ENCODE data around the gene CDKL2.
"Not testable (repeated sequence)": the region's sequence is repeated elsewhere in the genome, so short reads cannot be mapped to it uniquely, and the experiment has no call there.

CDKL2 gene

DNA sequence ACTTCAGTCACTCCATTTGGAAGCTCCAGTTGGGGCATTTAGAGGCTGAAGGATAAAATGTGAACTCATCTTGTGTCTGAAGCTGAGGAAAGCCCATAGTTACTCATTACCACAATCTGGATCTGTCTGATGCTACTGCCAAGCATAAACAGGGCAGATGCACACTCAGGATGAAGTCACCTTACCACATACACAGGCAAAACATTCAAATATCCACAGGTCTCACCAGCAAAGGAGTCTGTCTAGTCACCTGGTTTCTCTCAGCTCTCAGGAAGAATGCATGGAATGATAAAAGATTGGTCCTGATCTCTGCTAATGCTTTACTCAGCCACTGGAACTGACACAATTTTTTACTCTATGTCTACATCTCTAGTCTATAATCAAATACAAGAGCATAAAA, 87.5 kb downstream of the CDKL2 start:
- no peak overlapping the region for H3K9ac ChIP-seq (ENCODE audit: insufficient read length, low read depth)
- TF ChIP-seq SUZ12 (IDR thresholded peaks at IDR 0.05; ENCODE audit: extremely low read depth, insufficient read depth, insufficient read length) (no peak), YY1 (IDR thresholded peaks at IDR 0.05; ENCODE audit: insufficient read depth, insufficient read length) (no peak), ZNF274 (IDR thresholded peaks at IDR 0.05; ENCODE audit: low read depth, low read length) (no peak)
- H3K9me3 ChIP-seq (ENCODE audit: insufficient read depth, low read length) = no peaks in the 10 kb centered on the region
- H3K4me3 ChIP-seq (ENCODE audit: insufficient read length, low read depth) = no peak overlapping the region
- no peaks in the 10 kb centered on the region for H3K27me3 ChIP-seq (ENCODE audit: insufficient read depth, insufficient read length)
- H3K36me3 ChIP-seq (ENCODE audit: insufficient read depth, insufficient read length, low read length) = peaks cover 10% of the 10 kb centered on the region
- peaks cover 2% of the 10 kb centered on the region for H3K4me1 ChIP-seq (ENCODE audit: insufficient read depth, insufficient read length)
- no peak for DNase-seq (ENCODE audit: low read depth, low spot score)

DNA sequence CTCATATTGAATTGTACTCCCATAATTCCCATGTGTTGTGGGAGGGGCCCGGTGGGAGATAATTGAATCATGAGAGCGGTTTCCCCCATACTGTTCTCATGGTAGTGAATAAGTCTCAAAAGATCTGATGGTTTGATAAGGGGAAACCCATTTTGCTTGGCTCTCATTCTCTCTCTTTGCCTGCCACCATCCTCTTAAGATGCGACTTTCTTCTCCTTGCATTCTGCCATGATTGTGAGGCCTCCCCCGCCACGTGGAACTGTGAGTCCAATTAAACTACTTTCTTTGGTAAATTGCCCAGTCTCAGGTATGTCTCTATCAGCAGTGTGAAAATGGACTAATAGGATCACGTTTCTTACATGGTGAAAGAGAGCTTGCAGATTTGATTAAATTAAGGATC, 93.0 kb downstream of the CDKL2 start:
- H3K9me3 ChIP-seq (ENCODE audit: insufficient read depth, low read length); H3K27me3 ChIP-seq (ENCODE audit: insufficient read depth, insufficient read length); H3K36me3 ChIP-seq (ENCODE audit: insufficient read depth, insufficient read length, low read length); DNase-seq (ENCODE audit: low read depth, low spot score); H3K9ac ChIP-seq (ENCODE audit: insufficient read length, low read depth); H3K4me3 ChIP-seq (ENCODE audit: insufficient read length, low read depth); H3K4me1 ChIP-seq (ENCODE audit: insufficient read depth, insufficient read length): not testable (repeated sequence)

DNA sequence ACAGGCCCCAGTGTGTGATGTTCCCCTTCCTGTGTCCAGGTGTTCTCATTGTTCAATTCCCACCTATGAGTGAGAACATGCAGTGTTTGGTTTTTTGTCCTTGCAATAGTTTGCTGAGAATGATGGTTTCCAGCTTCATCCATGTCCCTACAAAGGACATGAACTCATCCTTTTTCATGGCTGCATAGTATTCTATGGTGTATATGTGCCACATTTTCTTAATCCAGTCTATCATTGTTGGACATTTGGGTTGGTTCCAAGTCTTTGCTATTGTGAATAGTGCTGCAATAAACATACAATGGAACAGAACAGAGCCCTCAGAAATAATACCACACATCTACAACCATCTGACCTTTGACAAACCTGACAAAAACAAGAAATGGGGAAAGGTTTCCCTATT, 96.4 kb downstream of the CDKL2 start:
- H3K36me3 ChIP-seq (ENCODE audit: insufficient read depth, insufficient read length, low read length) = peaks cover 20% of the 10 kb centered on the region
- not testable (repeated sequence) for H3K4me1 ChIP-seq (ENCODE audit: insufficient read depth, insufficient read length); H3K9ac ChIP-seq (ENCODE audit: insufficient read length, low read depth); DNase-seq (ENCODE audit: low read depth, low spot score); H3K27me3 ChIP-seq (ENCODE audit: insufficient read depth, insufficient read length); H3K4me3 ChIP-seq (ENCODE audit: insufficient read length, low read depth)
- peaks cover 12% of the 10 kb centered on the region for H3K9me3 ChIP-seq (ENCODE audit: insufficient read depth, low read length)

DNA sequence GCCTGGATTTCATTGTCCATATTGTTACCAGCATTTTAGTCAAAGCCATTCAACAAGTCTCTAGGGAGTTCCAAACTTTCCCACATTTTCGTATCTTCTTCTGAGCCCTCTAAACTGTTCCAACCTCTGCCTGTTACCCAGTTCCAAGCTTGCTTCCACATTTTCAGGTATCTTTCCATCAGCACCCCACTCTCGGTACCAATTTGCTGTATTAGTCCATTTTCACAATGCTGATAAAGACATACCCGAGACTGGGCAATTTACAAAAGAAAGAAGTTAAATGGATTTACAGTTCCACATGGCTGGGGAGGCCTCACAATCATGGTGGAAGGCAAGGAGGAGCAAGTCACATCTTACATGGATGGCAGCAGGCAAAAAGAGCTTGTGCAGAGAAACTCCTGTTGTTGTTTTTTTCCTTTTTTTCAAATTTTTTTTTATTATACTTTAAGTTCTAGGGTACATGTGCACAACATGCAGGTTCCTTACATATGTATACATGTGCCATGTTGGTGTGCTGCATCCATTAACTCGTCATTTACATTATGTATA, 96.9 kb downstream of the CDKL2 start:
- H3K4me3 ChIP-seq (ENCODE audit: insufficient read length, low read depth); H3K9ac ChIP-seq (ENCODE audit: insufficient read length, low read depth); H3K4me1 ChIP-seq (ENCODE audit: insufficient read depth, insufficient read length); DNase-seq (ENCODE audit: low read depth, low spot score); H3K27me3 ChIP-seq (ENCODE audit: insufficient read depth, insufficient read length): not testable (repeated sequence)
- H3K9me3 ChIP-seq (ENCODE audit: insufficient read depth, low read length) = peaks cover 12% of the 10 kb centered on the region
- H3K36me3 ChIP-seq (ENCODE audit: insufficient read depth, insufficient read length, low read length) = peaks cover 22% of the 10 kb centered on the region

DNA sequence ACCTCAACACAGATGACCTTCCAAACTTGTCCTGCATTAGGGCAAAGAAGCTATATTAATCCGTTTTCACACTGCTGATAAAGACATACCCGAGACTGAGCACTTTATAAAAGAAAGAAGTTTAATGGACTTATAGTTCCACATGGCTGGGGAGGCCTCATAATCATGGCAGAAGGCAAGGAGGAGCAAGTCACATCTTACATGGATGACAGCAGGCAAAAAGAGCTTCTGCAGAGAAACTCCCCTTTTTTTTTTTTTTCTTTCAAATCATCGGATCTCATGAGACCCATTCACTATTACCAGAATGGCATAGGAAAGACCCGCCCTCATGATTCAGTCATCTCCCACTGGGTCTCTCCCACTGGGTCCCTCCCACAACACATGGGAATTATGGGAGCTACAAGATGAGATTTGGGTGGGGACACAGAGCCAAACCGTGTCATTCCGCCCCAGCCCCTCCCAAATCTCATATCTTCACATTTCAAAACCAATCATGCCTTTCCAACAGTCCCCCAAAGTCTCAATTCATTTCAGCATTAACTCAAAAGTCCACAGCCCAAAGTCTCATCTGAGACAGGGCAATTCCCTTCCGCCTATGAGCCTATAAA, 98.7 kb downstream of the CDKL2 start:
- H3K9ac ChIP-seq (ENCODE audit: insufficient read length, low read depth); H3K27me3 ChIP-seq (ENCODE audit: insufficient read depth, insufficient read length); H3K4me1 ChIP-seq (ENCODE audit: insufficient read depth, insufficient read length); H3K4me3 ChIP-seq (ENCODE audit: insufficient read length, low read depth); DNase-seq (ENCODE audit: low read depth, low spot score): not testable (repeated sequence)
- Histone ChIP-seq H3K9me3 (ENCODE audit: insufficient read depth, low read length) (peaks cover 12% of the 10 kb centered on the region), H3K36me3 (ENCODE audit: insufficient read depth, insufficient read length, low read length) (peaks cover 38% of the 10 kb centered on the region)

DNA sequence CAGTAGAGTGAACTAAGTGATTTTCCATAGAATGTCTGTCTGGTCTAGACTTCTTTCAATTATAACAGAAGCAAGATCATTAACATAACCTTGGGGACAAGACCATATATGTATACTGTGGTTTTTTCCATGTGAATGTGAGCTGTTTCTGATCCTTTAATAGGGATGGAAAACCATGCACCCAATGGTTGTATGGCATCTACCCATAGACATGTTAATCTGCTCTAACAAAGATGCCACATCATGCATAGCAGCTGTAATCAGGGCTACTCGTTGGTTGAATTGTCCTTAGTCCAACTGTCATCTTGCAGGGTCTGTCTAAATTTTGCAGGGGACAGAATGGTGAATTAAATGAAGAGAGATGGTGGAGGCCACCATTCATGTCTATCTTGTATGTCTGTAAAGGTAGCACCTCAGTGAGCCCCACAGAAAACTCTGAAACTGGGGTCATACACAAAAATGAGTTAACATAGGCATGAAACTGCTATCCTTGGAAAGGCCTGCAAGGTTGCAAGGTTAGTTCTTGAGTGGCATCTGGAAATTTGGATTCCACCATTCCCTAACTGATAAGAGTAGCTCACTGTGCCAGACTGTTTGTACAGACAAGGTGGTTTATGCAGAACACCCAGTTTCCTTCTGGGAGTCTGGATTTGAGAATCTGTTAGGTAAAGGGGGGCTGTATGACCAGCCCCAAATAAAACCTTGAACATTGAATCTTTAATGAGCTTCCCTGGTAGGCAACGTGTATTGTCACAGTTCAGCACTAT, 99.6 kb downstream of the CDKL2 start:
- Histone ChIP-seq H3K9me3 (ENCODE audit: insufficient read depth, low read length) (peaks cover 12% of the 10 kb centered on the region), H3K36me3 (ENCODE audit: insufficient read depth, insufficient read length, low read length) (peaks cover 44% of the 10 kb centered on the region), H3K4me3 (ENCODE audit: insufficient read length, low read depth) (no peak overlapping the region), H3K27me3 (ENCODE audit: insufficient read depth, insufficient read length) (no peaks in the 10 kb centered on the region), H3K9ac (ENCODE audit: insufficient read length, low read depth) (no peak overlapping the region), H3K4me1 (ENCODE audit: insufficient read depth, insufficient read length) (no peaks in the 10 kb centered on the region)
- TF ChIP-seq ZNF274 (IDR thresholded peaks at IDR 0.05; ENCODE audit: low read depth, low read length) (no peak), YY1 (IDR thresholded peaks at IDR 0.05; ENCODE audit: insufficient read depth, insufficient read length) (no peak), SUZ12 (IDR thresholded peaks at IDR 0.05; ENCODE audit: extremely low read depth, insufficient read depth, insufficient read length) (no peak)
- no peak for DNase-seq (ENCODE audit: low read depth, low spot score)

Data from NT2/D1 (cell line).